ENCODE measurements around the gene ECE1. TPM values are rescaled to one million over a fixed set of nuclear protein-coding genes. Genes with fewer than 3 reads are reported as not detected.

Gene ECE1
- polyA plus RNA-seq, 3 donors: 10.6 to 42.4 (median 23.3) TPM

GRCh38 chr1:21189906-21190500, 100.3 kb downstream of the ECE1 start:
- H3K4me3 Mint-ChIP-seq: no peak overlapping the region
- TF ChIP-seq, protein P1, sequence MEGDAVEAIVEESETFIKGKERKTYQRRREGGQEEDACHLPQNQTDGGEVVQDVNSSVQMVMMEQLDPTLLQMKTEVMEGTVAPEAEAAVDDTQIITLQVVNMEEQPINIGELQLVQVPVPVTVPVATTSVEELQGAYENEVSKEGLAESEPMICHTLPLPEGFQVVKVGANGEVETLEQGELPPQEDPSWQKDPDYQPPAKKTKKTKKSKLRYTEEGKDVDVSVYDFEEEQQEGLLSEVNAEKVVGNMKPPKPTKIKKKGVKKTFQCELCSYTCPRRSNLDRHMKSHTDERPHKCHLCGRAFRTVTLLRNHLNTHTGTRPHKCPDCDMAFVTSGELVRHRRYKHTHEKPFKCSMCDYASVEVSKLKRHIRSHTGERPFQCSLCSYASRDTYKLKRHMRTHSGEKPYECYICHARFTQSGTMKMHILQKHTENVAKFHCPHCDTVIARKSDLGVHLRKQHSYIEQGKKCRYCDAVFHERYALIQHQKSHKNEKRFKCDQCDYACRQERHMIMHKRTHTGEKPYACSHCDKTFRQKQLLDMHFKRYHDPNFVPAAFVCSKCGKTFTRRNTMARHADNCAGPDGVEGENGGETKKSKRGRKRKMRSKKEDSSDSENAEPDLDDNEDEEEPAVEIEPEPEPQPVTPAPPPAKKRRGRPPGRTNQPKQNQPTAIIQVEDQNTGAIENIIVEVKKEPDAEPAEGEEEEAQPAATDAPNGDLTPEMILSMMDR (IDR thresholded peaks at IDR 0.05): no peak

GRCh38 chr1:21189421-21189820, 100.8 kb downstream of the ECE1 start:
- no peaks in the 10 kb centered on the region for H3K36me3 Mint-ChIP-seq
- H3K27me3 Mint-ChIP-seq (ENCODE audit: low read depth in 3 of 3): peaks cover 3 to 7% (median 5%) of the 10 kb centered on the region in 3 donors
- no peaks in the 10 kb centered on the region for H3K79me2 ChIP-seq (ENCODE audit: insufficient read depth, low read length)
- no peak overlapping the region for H3K9ac ChIP-seq (ENCODE audit: insufficient read depth, low read length, poor library complexity, severe bottlenecking)
- peaks cover 6 to 7% of the 10 kb centered on the region in 2 donors for H3K4me1 ChIP-seq (ENCODE audit: control insufficient read depth in 1 of 2, insufficient read depth in 2 of 2, low read length in 2 of 2)
- peaks cover 0 to 2% (median 0%) of the 10 kb centered on the region in 7 donors for H3K9me3 Mint-ChIP-seq
- no peak for DNase-seq
- no peaks in the 10 kb centered on the region for H3K9me3 ChIP-seq (replicated peaks in 1 of 2; ENCODE audit: control insufficient read depth in 1 of 2, insufficient read depth in 1 of 2, low read length in 2 of 2)
- no peak overlapping the region for H3K27ac ChIP-seq (ENCODE audit: low read depth in 1 of 2, low read length in 2 of 2)
- no peaks in the 10 kb centered on the region for H3K27me3 ChIP-seq (ENCODE audit: control insufficient read depth in 2 of 2, insufficient read depth in 2 of 2, low read length in 2 of 2)
- H3K4me2 ChIP-seq (replicated peaks; ENCODE audit: extremely low read depth, low read length, poor library complexity, severe bottlenecking): no peak overlapping the region
- H2AFZ ChIP-seq (ENCODE audit: insufficient read depth, low read depth, low read length, poor library complexity, severe bottlenecking): no peak overlapping the region
- no peak overlapping the region for H3K4me3 ChIP-seq (replicated peaks in 1 of 3; ENCODE audit: low read depth in 2 of 3, low read length in 3 of 3)
- no peak overlapping the region for H3K4me3 Mint-ChIP-seq
- H4K20me1 ChIP-seq (ENCODE audit: insufficient read depth, low read length): no peaks in the 10 kb centered on the region
- no peaks in the 10 kb centered on the region for H3K36me3 ChIP-seq (replicated peaks in 1 of 2; ENCODE audit: control insufficient read depth in 1 of 2, insufficient read depth in 2 of 2, low read length in 2 of 2)
- TF ChIP-seq, protein P1 (IDR thresholded peaks at IDR 0.05): no peak
- H3K4me1 Mint-ChIP-seq: peaks cover 13% of the 10 kb centered on the region
- intact Hi-C loops (cut with micrococcal nuclease): no loop called here
- WGBS (ENCODE audit: insufficient coverage): 90% methylated on average over 2 of the region's 3 CpGs
- H3K27ac Mint-ChIP-seq: peak overlapping the region in 2 of 7 donors; percentile 7 to 66

More at GRCh38 chr1:21189906-21190500, 100.3 kb downstream of the ECE1 start:
- Mint-ChIP-seq H3K36me3 (no peaks in the 10 kb centered on the region), H3K9me3 (peaks cover 0 to 2% (median 0%) of the 10 kb centered on the region in 7 donors), H3K27me3 (ENCODE audit: low read depth in 3 of 3) (peaks cover 3 to 7% (median 5%) of the 10 kb centered on the region in 3 donors), H3K4me1 (peaks cover 10% of the 10 kb centered on the region), H3K27ac (no peak overlapping the region)
- no peaks in the 10 kb centered on the region for H3K9me3 ChIP-seq (replicated peaks in 1 of 2; ENCODE audit: control insufficient read depth in 1 of 2, insufficient read depth in 1 of 2, low read length in 2 of 2)
- H3K36me3 ChIP-seq (replicated peaks in 1 of 2; ENCODE audit: control insufficient read depth in 1 of 2, insufficient read depth in 2 of 2, low read length in 2 of 2): no peaks in the 10 kb centered on the region
- H3K27me3 ChIP-seq (ENCODE audit: control insufficient read depth in 2 of 2, insufficient read depth in 2 of 2, low read length in 2 of 2): no peaks in the 10 kb centered on the region
- peaks cover 0 to under 1% of the 10 kb centered on the region in 2 donors for H3K4me1 ChIP-seq (ENCODE audit: control insufficient read depth in 1 of 2, insufficient read depth in 2 of 2, low read length in 2 of 2)
- no peaks in the 10 kb centered on the region for H3K79me2 ChIP-seq (ENCODE audit: insufficient read depth, low read length)
- H4K20me1 ChIP-seq (ENCODE audit: insufficient read depth, low read length): no peaks in the 10 kb centered on the region
- intact Hi-C loops (cut with micrococcal nuclease): loop anchor here in 1 of 2 donors (10.0 kb wide), 1 partner anchor 495 kb away; no protein-coding TSS in a partner anchor
- H3K4me2 ChIP-seq (replicated peaks; ENCODE audit: extremely low read depth, low read length, poor library complexity, severe bottlenecking): no peak overlapping the region
- H3K4me3 ChIP-seq (replicated peaks in 1 of 3; ENCODE audit: low read depth in 2 of 3, low read length in 3 of 3): no peak overlapping the region
- no peak overlapping the region for H3K27ac ChIP-seq (ENCODE audit: low read depth in 1 of 2, low read length in 2 of 2)
- no peak overlapping the region for H2AFZ ChIP-seq (ENCODE audit: insufficient read depth, low read depth, low read length, poor library complexity, severe bottlenecking)
- DNase-seq: no peak
- WGBS (ENCODE audit: insufficient coverage): 88% methylated on average over 1 of the region's 1 CpG
- no peak overlapping the region for H3K9ac ChIP-seq (ENCODE audit: insufficient read depth, low read length, poor library complexity, severe bottlenecking)
